GM12878 (cell line): ENCODE data around the gene KIFAP3. TPM values are rescaled to one million over a fixed set of nuclear protein-coding genes. Genes with fewer than 3 reads are reported as not detected.

Experiments used
- ATAC-seq: fragments of 200-7000 bp; cut with Tn5 transposase; 3 replicates; pipeline ENCODE4 v1.9.1; 2020; ENCODE audit warnings: mild to moderate bottlenecking, moderate library complexity
- BruUV-seq: library from RNA; stranded (reverse); fragments of 400-500 nt; replicated peaks from 2 replicates; lab custom pipeline; 2021; lab: Mats Ljungman, UMichigan
- CTCF ChIA-PET: fragments of 300-600 bp; sonication (Branson Sonifier 250); formaldehyde crosslinking; extraction: SDS; loops from one replicate; lab custom pipeline; 2021; ENCODE audit warnings: inconsistent platforms; lab: Yijun Ruan, JAX
- POLR2A ChIA-PET: fragments of 350-600 bp; formaldehyde crosslinking; extraction: SDS; loops from one replicate; lab custom pipeline; 2021; ENCODE audit warnings: inconsistent platforms; lab: Charles Lee
- RAD21 ChIA-PET: fragments of 300-600 bp; sonication (Branson Sonifier 250); formaldehyde crosslinking; loops from one replicate; lab custom pipeline; 2023; ENCODE audit warnings: antibody characterized with exemption; ENCODE audit not compliant: unreplicated experiment; lab: Charles Lee
- SMC1A ChIA-PET: fragments of 300-600 bp; sonication (Branson Sonifier 250); formaldehyde crosslinking; loops from one replicate; lab custom pipeline; 2023; ENCODE audit not compliant: unreplicated experiment, uncharacterized antibody; lab: Charles Lee
- DNase-seq: peaks from one replicate; pipeline ENCODE4 v3.0.0-alpha.2; 2011; ENCODE audit warnings: low read depth, low spot score
- FAIRE-seq: peaks from 3 replicates; lab custom pipeline; 2011; peaks lifted over from hg19 to GRCh38; lab: Jason Lieb, UNC
- H2AFZ ChIP-seq: 2 replicates; pipeline ENCODE4 v1.6.0; 2011; ENCODE audit warnings: low read depth, low read length, control low read depth; ENCODE audit not compliant: control insufficient read depth
- H3K27ac ChIP-seq: 2 replicates; pipeline ENCODE4 v1.5.1; 2011; ENCODE audit warnings: control low read depth; ENCODE audit not compliant: control insufficient read depth, insufficient read depth
- H3K27me3 ChIP-seq, 2 experiments: replicated peaks in 1 of 2; 2 replicates each; pipeline versions ENCODE4 v1.6.0 to v1.6.1; 2011; ENCODE audit warnings: low read length in 1 of 2; ENCODE audit not compliant: control insufficient read depth in 2 of 2, insufficient read depth in 2 of 2
- H3K36me3 ChIP-seq, 2 experiments: 2 replicates each; pipeline ENCODE4 v1.5.1; 2011; ENCODE audit warnings: low read length in 1 of 2; ENCODE audit not compliant: control insufficient read depth in 2 of 2, insufficient read depth in 2 of 2
- H3K4me1 ChIP-seq: 2 replicates; pipeline ENCODE4 v1.6.1; 2011; ENCODE audit warnings: mild to moderate bottlenecking, low read length, moderate library complexity, mixed read lengths; ENCODE audit not compliant: control insufficient read depth, insufficient read depth
- H3K4me2 ChIP-seq: 2 replicates; pipeline ENCODE4 v1.6.0; 2011; ENCODE audit warnings: control low read depth; ENCODE audit not compliant: control insufficient read depth, insufficient read depth
- H3K4me3 ChIP-seq: fragments of 200-600 bp; sonication (generic); 2 replicates; pipeline ENCODE4 v1.5.1; 2016
- H3K79me2 ChIP-seq: 2 replicates; pipeline ENCODE4 v1.6.0; 2011; ENCODE audit warnings: low read length; ENCODE audit not compliant: control insufficient read depth, insufficient read depth
- H3K9ac ChIP-seq: 2 replicates; pipeline ENCODE4 v1.8.0; 2011; ENCODE audit warnings: low read length, control low read depth, mixed read lengths; ENCODE audit not compliant: control insufficient read depth, insufficient read depth
- H3K9me3 ChIP-seq: replicated peaks from 3 replicates; pipeline ENCODE4 v1.5.1; 2011; ENCODE audit warnings: mild to moderate bottlenecking, low read length; ENCODE audit not compliant: control insufficient read depth, insufficient read depth
- H4K20me1 ChIP-seq: 2 replicates; pipeline ENCODE4 v1.6.0; 2011; ENCODE audit not compliant: control insufficient read depth, insufficient read depth
- ASH2L ChIP-seq: fragments of 300-600, 200-600 bp; sonication (generic); IDR thresholded peaks from 2 replicates; pipeline ENCODE4 v1.6.1; 2017; ENCODE audit warnings: low read depth, mild to moderate bottlenecking, borderline replicate concordance
- CUX1 ChIP-seq: IDR thresholded peaks from 2 replicates; pipeline ENCODE4 v1.6.1; 2012; ENCODE audit warnings: improper control_type of control experiment, low read depth, low read length; ENCODE audit not compliant: insufficient replicate concordance
- ESRRA ChIP-seq: IDR thresholded peaks from 2 replicates; pipeline ENCODE4 v1.6.1; 2012; ENCODE audit warnings: mild to moderate bottlenecking, low read length, improper control_type of control experiment
- FOS ChIP-seq: IDR thresholded peaks from 3 replicates; pipeline ENCODE4 v1.6.1; 2011; ENCODE audit warnings: borderline replicate concordance; ENCODE audit not compliant: insufficient read length; ENCODE audit errors: extremely low read depth
- HSF1 ChIP-seq: fragments of 150-350 bp; IDR thresholded peaks from 2 replicates; pipeline ENCODE4 v1.6.1; 2014; ENCODE audit warnings: mild to moderate bottlenecking, low read depth, low read length
- KLF5 ChIP-seq: fragments of 450-650 bp; IDR thresholded peaks from 2 replicates; pipeline ENCODE4 v1.6.1; 2014; ENCODE audit warnings: mild to moderate bottlenecking; ENCODE audit not compliant: partially characterized antibody
- NBN ChIP-seq: fragments of 450-650 bp; IDR thresholded peaks from 2 replicates; pipeline ENCODE4 v1.6.1; 2016
- NR2C1 ChIP-seq: fragments of 450-650 bp; IDR thresholded peaks from 2 replicates; pipeline ENCODE4 v1.6.1; 2017; ENCODE audit warnings: antibody characterized with exemption, mild to moderate bottlenecking, moderate library complexity
- POU2F2 ChIP-seq: IDR thresholded peaks from 3 replicates; pipeline ENCODE4 v1.6.1; 2011; ENCODE audit warnings: low read depth, mild to moderate bottlenecking, low read length, borderline replicate concordance
- RELA ChIP-seq: fragments of 450-650 bp; IDR thresholded peaks from 2 replicates; pipeline ENCODE4 v1.8.0; 2014; ENCODE audit warnings: borderline replicate concordance; ENCODE audit not compliant: partially characterized antibody
- TBL1XR1 ChIP-seq: IDR thresholded peaks from 2 replicates; pipeline ENCODE4 v1.6.1; 2012; ENCODE audit warnings: low read depth, low read length, improper control_type of control experiment
- TCF12 ChIP-seq: IDR thresholded peaks from 2 replicates; pipeline ENCODE4 v1.6.1; 2011; ENCODE audit warnings: low read depth, mild to moderate bottlenecking, low read length
- in situ Hi-C: fragments of 300-500 bp; cut with MboI; formaldehyde crosslinking; loops from 9 replicates; pipeline ENCODE4 v1.14.3; 2018; ENCODE audit warnings: mixed read lengths
- intact Hi-C: fragments of 100-400 bp; cut with micrococcal nuclease; formaldehyde crosslinking; loops from one replicate; pipeline ENCODE4 v1.14.2; 2022; ENCODE audit not compliant: unreplicated experiment
- polyA plus RNA-seq, 11 experiments: library from polyadenylated mRNA; depleted of rRNA in 4 of 11; unstranded in 6 of 11; stranded (reverse) in 5 of 11; fragments of >200 nt; fragmentation: Nextera tagmentation in 4 of 11; fragmentation: Illumina TruSeq in 1 of 11; extraction: Ambion mirVana in 4 of 11; extraction: Trizol in 1 of 11; gene quantifications; 1 replicate in 1 of 11; 2 replicates in 10 of 11; pipeline versions ENCODE4 v1.2.1 to v1.2.3, GENCODE V29; 2011 to 2016; ENCODE audit warnings: inconsistent platforms in 2 of 11, missing spikeins in 2 of 11, low read depth in 1 of 11
- total RNA-seq, 4 experiments: library from RNA; depleted of rRNA in 3 of 4; stranded (reverse); fragments of >200 nt in 3 of 4; fragmentation: Illumina TruSeq in 1 of 4; extraction: Trizol in 1 of 4; gene quantifications; 2 replicates each; pipeline versions ENCODE4 v1.2.1 to v1.2.3, GENCODE V29; 2013 to 2021

The KIFAP3 gene
- total and polyA plus RNA-seq, 10 of the 15 experiments (the other 5 are each of a cell fraction or from before 2014, with no cell fraction given): 13.7 to 100 (median 18.9) TPM

- TF ChIP-seq CUX1: no peak
- TF ChIP-seq, all 136 proteins: peak for 0
Measured at GRCh38 chr1:170096806-170097340, 22.4 kb upstream of the KIFAP3 start (continued).

GRCh38 chr1:170095976-170096748 lies 21.7 kb upstream of the KIFAP3 start:
- H3K4me3 ChIP-seq: no peak overlapping the region
- no peaks in the 10 kb centered on the region for H3K4me1 ChIP-seq
- SMC1A ChIA-PET: interaction anchor here (0.6 to 1.1 kb wide), 4 partner anchors 10 to 361 kb away, joined by 3 to 5 read pairs (median 4); no protein-coding TSS in a partner anchor
- POLR2A ChIA-PET: interaction anchor here (0.6 kb wide), 1 partner anchor 745 kb away, joined by 3 read pairs; no protein-coding TSS in a partner anchor
- H3K27ac ChIP-seq: no peak overlapping the region
- no peak overlapping the region for H3K4me2 ChIP-seq
- no peaks in the 10 kb centered on the region for H3K27me3 ChIP-seq
- CTCF ChIA-PET: interaction anchor here (1.0 to 1.5 kb wide), 2 partner anchors 10 to 14 kb away, joined by 3 read pairs; no protein-coding TSS in a partner anchor
- in situ Hi-C loops: no loop called here
- RAD21 ChIA-PET: no interaction called here
- no peaks in the 10 kb centered on the region for H3K36me3 ChIP-seq
- no TSS peak for BruUV-seq
- H4K20me1 ChIP-seq: no peaks in the 10 kb centered on the region
- DNase-seq: no peak
- no peak for ATAC-seq
- intact Hi-C loops: no loop called here
- H3K9ac ChIP-seq: no peak overlapping the region
- no peak overlapping the region for H2AFZ ChIP-seq
- H3K9me3 ChIP-seq: no peaks in the 10 kb centered on the region
- no peaks in the 10 kb centered on the region for H3K79me2 ChIP-seq
- no peak for FAIRE-seq
- no peak for TF ChIP-seq NR2C1
- TF ChIP-seq HSF1: no peak
- TF ChIP-seq FOS: no peak
- no peak for TF ChIP-seq TBL1XR1
- no peak for TF ChIP-seq RELA
- no peak for TF ChIP-seq POU2F2
- no peak for TF ChIP-seq NBN
- TF ChIP-seq KLF5: no peak
- no peak for TF ChIP-seq ASH2L
- no peak for TF ChIP-seq ESRRA
- no peak for TF ChIP-seq TCF12
